ENCODE measurements around the gene CHADL.

The CHADL gene

DNA sequence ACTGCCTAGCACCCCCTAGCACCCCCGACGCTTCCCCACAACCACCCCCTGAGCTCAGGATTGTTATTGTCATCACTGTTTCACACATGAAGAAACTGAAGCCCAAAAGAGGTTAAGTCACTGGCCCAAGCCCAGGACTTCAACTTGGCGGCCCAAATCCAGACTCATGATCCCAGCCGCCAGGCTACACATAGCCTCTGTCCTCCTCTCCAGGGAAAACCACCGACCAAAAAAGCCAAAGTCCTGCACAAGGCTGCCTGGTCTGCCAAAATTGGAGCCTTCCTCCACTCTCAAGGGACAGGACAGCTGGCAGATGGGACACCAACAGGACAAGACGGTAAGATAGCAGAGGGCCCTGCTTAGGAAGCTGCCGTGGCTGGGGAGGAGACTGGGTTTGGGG is 24.8 kb downstream of the CHADL start:
- Histone ChIP-seq H3K9me2 (replicated peaks; ENCODE audit: low read depth, low read length) (no peaks in the 10 kb centered on the region), H4K20me1 (ENCODE audit: insufficient read depth, low read length, poor library complexity, severe bottlenecking) (no peaks in the 10 kb centered on the region), H3K27me3 (ENCODE audit: insufficient read depth, low read length, poor library complexity, severe bottlenecking) (no peaks in the 10 kb centered on the region), H3K4me2 (ENCODE audit: low read depth, low read length, poor library complexity, severe bottlenecking) (no peak overlapping the region), H3K9me3 (ENCODE audit: insufficient read depth, low read depth, low read length) (no peaks in the 10 kb centered on the region), H3K9ac (ENCODE audit: low read depth, low read length, poor library complexity, severe bottlenecking) (no peak overlapping the region), H3K36me3 (ENCODE audit: insufficient read depth, low read length) (no peaks in the 10 kb centered on the region), H2AFZ (ENCODE audit: low read length) (no peak overlapping the region), H3F3A (ENCODE audit: low read depth) (no peaks in the 10 kb centered on the region), H3K4me1 (ENCODE audit: insufficient read depth, low read length, poor library complexity, severe bottlenecking) (peaks cover 9% of the 10 kb centered on the region), H3K79me2 (ENCODE audit: insufficient read depth, low read length) (no peaks in the 10 kb centered on the region), H3K4me3 (ENCODE audit: low read length, poor library complexity, severe bottlenecking) (no peak overlapping the region)
- TF ChIP-seq, protein P1, sequence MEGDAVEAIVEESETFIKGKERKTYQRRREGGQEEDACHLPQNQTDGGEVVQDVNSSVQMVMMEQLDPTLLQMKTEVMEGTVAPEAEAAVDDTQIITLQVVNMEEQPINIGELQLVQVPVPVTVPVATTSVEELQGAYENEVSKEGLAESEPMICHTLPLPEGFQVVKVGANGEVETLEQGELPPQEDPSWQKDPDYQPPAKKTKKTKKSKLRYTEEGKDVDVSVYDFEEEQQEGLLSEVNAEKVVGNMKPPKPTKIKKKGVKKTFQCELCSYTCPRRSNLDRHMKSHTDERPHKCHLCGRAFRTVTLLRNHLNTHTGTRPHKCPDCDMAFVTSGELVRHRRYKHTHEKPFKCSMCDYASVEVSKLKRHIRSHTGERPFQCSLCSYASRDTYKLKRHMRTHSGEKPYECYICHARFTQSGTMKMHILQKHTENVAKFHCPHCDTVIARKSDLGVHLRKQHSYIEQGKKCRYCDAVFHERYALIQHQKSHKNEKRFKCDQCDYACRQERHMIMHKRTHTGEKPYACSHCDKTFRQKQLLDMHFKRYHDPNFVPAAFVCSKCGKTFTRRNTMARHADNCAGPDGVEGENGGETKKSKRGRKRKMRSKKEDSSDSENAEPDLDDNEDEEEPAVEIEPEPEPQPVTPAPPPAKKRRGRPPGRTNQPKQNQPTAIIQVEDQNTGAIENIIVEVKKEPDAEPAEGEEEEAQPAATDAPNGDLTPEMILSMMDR (conservative IDR thresholded peaks at IDR 0.05; ENCODE audit: low read length): no peak
- TF ChIP-seq EZH2phosphoT487 (IDR thresholded peaks at IDR 0.05; ENCODE audit: borderline replicate concordance): no peak

DNA sequence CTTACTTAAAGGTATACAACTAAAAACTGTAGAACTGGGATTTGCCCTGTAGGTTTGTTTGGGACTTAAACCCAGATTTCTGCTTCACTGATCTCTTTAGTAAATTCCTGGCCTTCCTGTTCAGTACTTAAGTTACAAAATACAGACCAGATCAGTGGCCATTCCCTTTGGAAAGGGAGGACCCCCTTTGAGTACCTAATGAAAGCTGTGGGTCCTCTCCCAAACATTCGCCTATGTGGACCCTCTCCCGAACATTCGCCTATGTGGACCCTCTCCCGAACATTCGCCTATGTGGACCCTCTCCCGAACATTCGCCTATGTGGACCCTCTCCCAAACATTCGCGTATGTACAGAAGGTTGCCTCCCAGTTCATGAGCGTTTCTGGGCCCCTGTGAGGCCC is 25.3 kb downstream of the CHADL start:
- H3F3A ChIP-seq (ENCODE audit: low read depth): no peaks in the 10 kb centered on the region
- peaks cover 9% of the 10 kb centered on the region for H3K4me1 ChIP-seq (ENCODE audit: insufficient read depth, low read length, poor library complexity, severe bottlenecking)
- H3K79me2 ChIP-seq (ENCODE audit: insufficient read depth, low read length): no peaks in the 10 kb centered on the region
- H3K27me3 ChIP-seq (ENCODE audit: insufficient read depth, low read length, poor library complexity, severe bottlenecking): no peaks in the 10 kb centered on the region
- H3K9ac ChIP-seq (ENCODE audit: low read depth, low read length, poor library complexity, severe bottlenecking): no peak overlapping the region
- no peaks in the 10 kb centered on the region for H3K36me3 ChIP-seq (ENCODE audit: insufficient read depth, low read length)
- H3K4me2 ChIP-seq (ENCODE audit: low read depth, low read length, poor library complexity, severe bottlenecking): no peak overlapping the region
- H3K9me2 ChIP-seq (replicated peaks; ENCODE audit: low read depth, low read length): no peaks in the 10 kb centered on the region
- H3K4me3 ChIP-seq (ENCODE audit: low read length, poor library complexity, severe bottlenecking): no peak overlapping the region
- H3K9me3 ChIP-seq (ENCODE audit: insufficient read depth, low read depth, low read length): no peaks in the 10 kb centered on the region
- TF ChIP-seq, protein P1 (conservative IDR thresholded peaks at IDR 0.05; ENCODE audit: low read length): no peak
- no peak for TF ChIP-seq EZH2phosphoT487 (IDR thresholded peaks at IDR 0.05; ENCODE audit: borderline replicate concordance)
- H2AFZ ChIP-seq (ENCODE audit: low read length): no peak overlapping the region
- no peaks in the 10 kb centered on the region for H4K20me1 ChIP-seq (ENCODE audit: insufficient read depth, low read length, poor library complexity, severe bottlenecking)

DNA sequence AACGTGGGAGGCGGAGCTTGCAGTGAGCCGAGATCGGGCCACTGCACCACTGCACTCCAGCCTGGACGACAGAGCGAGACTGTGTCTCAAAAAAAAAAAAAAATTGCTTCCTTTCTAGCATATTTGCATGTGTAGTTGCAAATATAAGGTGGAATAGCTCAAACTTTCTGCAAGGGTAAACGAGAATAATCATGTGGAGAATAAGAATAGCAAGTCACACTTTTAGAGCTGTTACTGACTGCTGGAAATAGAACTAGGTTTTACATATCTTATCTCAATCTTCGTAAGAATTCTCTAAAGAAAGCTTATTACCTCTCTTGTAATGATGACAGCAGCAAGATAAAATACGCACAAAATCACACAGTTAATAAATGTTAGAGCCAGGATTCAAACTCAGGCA is 34.0 kb downstream of the CHADL start:
- Histone ChIP-seq H3K4me1 (ENCODE audit: insufficient read depth, low read length, poor library complexity, severe bottlenecking) (peaks cover 7% of the 10 kb centered on the region), H3K36me3 (ENCODE audit: insufficient read depth, low read length) (no peaks in the 10 kb centered on the region), H3K27me3 (ENCODE audit: insufficient read depth, low read length, poor library complexity, severe bottlenecking) (no peaks in the 10 kb centered on the region), H3K4me3 (ENCODE audit: low read length, poor library complexity, severe bottlenecking) (no peak overlapping the region), H3K9me2 (replicated peaks; ENCODE audit: low read depth, low read length) (no peaks in the 10 kb centered on the region), H4K20me1 (ENCODE audit: insufficient read depth, low read length, poor library complexity, severe bottlenecking) (no peaks in the 10 kb centered on the region), H2AFZ (ENCODE audit: low read length) (no peak overlapping the region), H3K9me3 (ENCODE audit: insufficient read depth, low read depth, low read length) (no peaks in the 10 kb centered on the region), H3K9ac (ENCODE audit: low read depth, low read length, poor library complexity, severe bottlenecking) (no peak overlapping the region), H3K79me2 (ENCODE audit: insufficient read depth, low read length) (peaks cover 15% of the 10 kb centered on the region), H3K4me2 (ENCODE audit: low read depth, low read length, poor library complexity, severe bottlenecking) (peak overlapping the region; percentile 91), H3F3A (ENCODE audit: low read depth) (no peaks in the 10 kb centered on the region)
- TF ChIP-seq, protein P1 (conservative IDR thresholded peaks at IDR 0.05; ENCODE audit: low read length): no peak
- TF ChIP-seq EZH2phosphoT487 (IDR thresholded peaks at IDR 0.05; ENCODE audit: borderline replicate concordance): no peak
